Measurements from ENCODE around the gene CLEC16A.
"Not testable (repeated sequence)": the region's sequence is repeated elsewhere in the genome, so short reads cannot be mapped to it uniquely, and the experiment has no call there.

The CLEC16A gene

GRCh38 chr16:11217651-11218603 lies 273.6 kb downstream of the CLEC16A start:
- TF ChIP-seq CTCF (IDR thresholded peaks at IDR 0.05) = no peak
- no peaks in the 10 kb centered on the region for H3K36me3 ChIP-seq
- no peaks in the 10 kb centered on the region for H3K9me3 ChIP-seq
- peaks cover 7 to 9% of the 10 kb centered on the region in 2 experiments for H3K4me1 ChIP-seq (ENCODE audit: control insufficient read depth in 1 of 2, insufficient read depth in 1 of 2, low read depth in 1 of 2, low read length in 1 of 2)
- H3K4me3 ChIP-seq (ENCODE audit: low read depth in 1 of 2, low read length in 1 of 2) = no peak overlapping the region
- peaks cover under 1% of the 10 kb centered on the region for H3K27me3 ChIP-seq
- H3K27ac ChIP-seq = no peak overlapping the region

GRCh38 chr16:11218604-11218962 lies 274.2 kb downstream of the CLEC16A start:
- Histone ChIP-seq H3K27ac (no peak overlapping the region), H3K9me3 (no peaks in the 10 kb centered on the region), H3K27me3 (peaks cover 5% of the 10 kb centered on the region), H3K4me3 (ENCODE audit: low read depth in 1 of 2, low read length in 1 of 2) (no peak overlapping the region), H3K4me1 (ENCODE audit: control insufficient read depth in 1 of 2, insufficient read depth in 1 of 2, low read depth in 1 of 2, low read length in 1 of 2) (peaks cover 7 to 9% of the 10 kb centered on the region in 2 experiments), H3K36me3 (no peaks in the 10 kb centered on the region)
- no peak for TF ChIP-seq CTCF (IDR thresholded peaks at IDR 0.05)

GRCh38 chr16:11219178-11219577 lies 274.8 kb downstream of the CLEC16A start:
- Histone ChIP-seq H3K9me3 (no peaks in the 10 kb centered on the region), H3K4me1 (ENCODE audit: control insufficient read depth in 1 of 2, insufficient read depth in 1 of 2, low read depth in 1 of 2, low read length in 1 of 2) (peaks cover 10 to 12% of the 10 kb centered on the region in 2 experiments), H3K27ac (no peak overlapping the region), H3K36me3 (no peaks in the 10 kb centered on the region), H3K27me3 (peaks cover 11% of the 10 kb centered on the region), H3K4me3 (ENCODE audit: low read depth in 1 of 2, low read length in 1 of 2) (no peak overlapping the region)
- no peak for TF ChIP-seq CTCF (IDR thresholded peaks at IDR 0.05)

- H3K27ac ChIP-seq; H3K9me3 ChIP-seq; H3K4me3 ChIP-seq (ENCODE audit: low read depth in 1 of 2, low read length in 1 of 2); H3K36me3 ChIP-seq: not testable (repeated sequence)
- peaks cover 24% of the 10 kb centered on the region for H3K27me3 ChIP-seq
- peaks cover 10 to 14% of the 10 kb centered on the region in 2 experiments for H3K4me1 ChIP-seq (ENCODE audit: control insufficient read depth in 1 of 2, insufficient read depth in 1 of 2, low read depth in 1 of 2, low read length in 1 of 2)
These were observed 276.1 kb downstream of the CLEC16A start for GRCh38 chr16:11220507-11220906.

GRCh38 chr16:11224096-11224893 lies 279.9 kb downstream of the CLEC16A start:
- H3K27me3 ChIP-seq = peaks cover 26% of the 10 kb centered on the region
- H3K4me1 ChIP-seq (ENCODE audit: control insufficient read depth in 1 of 2, insufficient read depth in 1 of 2, low read depth in 1 of 2, low read length in 1 of 2) = peaks cover 5 to 7% of the 10 kb centered on the region in 2 experiments
- H3K27ac ChIP-seq = no peak overlapping the region
- H3K4me3 ChIP-seq (ENCODE audit: low read depth in 1 of 2, low read length in 1 of 2) = no peak overlapping the region
- no peak for TF ChIP-seq CTCF (IDR thresholded peaks at IDR 0.05)
- H3K9me3 ChIP-seq = no peaks in the 10 kb centered on the region
- H3K36me3 ChIP-seq = no peaks in the 10 kb centered on the region

Data from neutrophil (primary cell).